C4-2B (cell line): ENCODE data around the gene PCIF1.
A peak's percentile ranks its signal among the peaks of the same experiment; 100 is the strongest.

Experiments used
- H3K27ac ChIP-seq: fragments of 450-650 bp; 2 replicates; pipeline ENCODE4 v1.5.1; 2017
- ZFX ChIP-seq: fragments of 450-650 bp; IDR thresholded peaks from 2 replicates; pipeline ENCODE4 v1.6.1; 2017
- TF ChIP-seq, protein P1 (sequence below): fragments of 450-650 bp; conservative IDR thresholded peaks from 2 replicates; pipeline ENCODE4 v1.5.1; 2017; ENCODE audit warnings: mild to moderate bottlenecking

PCIF1 gene

DNA sequence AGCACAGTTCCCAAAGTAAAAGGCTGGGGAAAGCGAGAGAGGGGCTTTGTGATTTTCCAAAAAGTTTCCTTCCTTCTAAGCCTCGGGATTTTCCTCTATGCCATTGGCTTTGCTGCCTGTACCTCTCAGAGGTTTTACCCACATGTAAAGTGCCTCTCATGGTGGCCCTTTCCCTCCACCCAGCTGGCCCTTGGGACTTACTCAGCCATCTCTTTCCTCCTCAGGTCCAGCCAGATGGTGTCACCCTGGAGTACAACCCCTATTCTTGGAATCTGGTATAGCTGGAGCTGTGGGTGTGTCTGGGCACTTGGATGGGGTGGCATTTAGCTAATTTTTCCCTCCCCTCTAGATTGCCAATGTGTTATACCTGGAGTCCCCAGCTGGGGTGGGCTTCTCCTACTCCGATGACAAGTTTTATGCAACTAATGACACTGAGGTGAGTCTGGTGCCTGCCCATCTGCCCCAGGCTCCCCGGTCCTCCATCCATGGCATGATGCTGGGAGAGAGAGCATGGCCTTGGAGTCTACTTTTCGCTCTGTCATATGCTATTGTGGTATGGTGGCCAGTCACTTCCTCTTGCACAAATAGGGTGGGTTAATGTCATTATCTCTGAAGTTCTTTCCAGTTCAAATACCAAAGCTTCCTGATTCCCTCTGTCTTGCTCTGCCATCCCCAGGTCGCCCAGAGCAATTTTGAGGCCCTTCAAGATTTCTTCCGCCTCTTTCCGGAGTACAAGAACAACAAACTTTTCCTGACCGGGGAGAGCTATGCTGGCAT is 42.2 kb upstream of the PCIF1 start:
- H3K27ac ChIP-seq, result peak overlapping the region; percentile 78; the same call in 1 of the 2 replicates
- TF ChIP-seq, protein P1, sequence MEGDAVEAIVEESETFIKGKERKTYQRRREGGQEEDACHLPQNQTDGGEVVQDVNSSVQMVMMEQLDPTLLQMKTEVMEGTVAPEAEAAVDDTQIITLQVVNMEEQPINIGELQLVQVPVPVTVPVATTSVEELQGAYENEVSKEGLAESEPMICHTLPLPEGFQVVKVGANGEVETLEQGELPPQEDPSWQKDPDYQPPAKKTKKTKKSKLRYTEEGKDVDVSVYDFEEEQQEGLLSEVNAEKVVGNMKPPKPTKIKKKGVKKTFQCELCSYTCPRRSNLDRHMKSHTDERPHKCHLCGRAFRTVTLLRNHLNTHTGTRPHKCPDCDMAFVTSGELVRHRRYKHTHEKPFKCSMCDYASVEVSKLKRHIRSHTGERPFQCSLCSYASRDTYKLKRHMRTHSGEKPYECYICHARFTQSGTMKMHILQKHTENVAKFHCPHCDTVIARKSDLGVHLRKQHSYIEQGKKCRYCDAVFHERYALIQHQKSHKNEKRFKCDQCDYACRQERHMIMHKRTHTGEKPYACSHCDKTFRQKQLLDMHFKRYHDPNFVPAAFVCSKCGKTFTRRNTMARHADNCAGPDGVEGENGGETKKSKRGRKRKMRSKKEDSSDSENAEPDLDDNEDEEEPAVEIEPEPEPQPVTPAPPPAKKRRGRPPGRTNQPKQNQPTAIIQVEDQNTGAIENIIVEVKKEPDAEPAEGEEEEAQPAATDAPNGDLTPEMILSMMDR, result no peak
- no peak for TF ChIP-seq ZFX

DNA sequence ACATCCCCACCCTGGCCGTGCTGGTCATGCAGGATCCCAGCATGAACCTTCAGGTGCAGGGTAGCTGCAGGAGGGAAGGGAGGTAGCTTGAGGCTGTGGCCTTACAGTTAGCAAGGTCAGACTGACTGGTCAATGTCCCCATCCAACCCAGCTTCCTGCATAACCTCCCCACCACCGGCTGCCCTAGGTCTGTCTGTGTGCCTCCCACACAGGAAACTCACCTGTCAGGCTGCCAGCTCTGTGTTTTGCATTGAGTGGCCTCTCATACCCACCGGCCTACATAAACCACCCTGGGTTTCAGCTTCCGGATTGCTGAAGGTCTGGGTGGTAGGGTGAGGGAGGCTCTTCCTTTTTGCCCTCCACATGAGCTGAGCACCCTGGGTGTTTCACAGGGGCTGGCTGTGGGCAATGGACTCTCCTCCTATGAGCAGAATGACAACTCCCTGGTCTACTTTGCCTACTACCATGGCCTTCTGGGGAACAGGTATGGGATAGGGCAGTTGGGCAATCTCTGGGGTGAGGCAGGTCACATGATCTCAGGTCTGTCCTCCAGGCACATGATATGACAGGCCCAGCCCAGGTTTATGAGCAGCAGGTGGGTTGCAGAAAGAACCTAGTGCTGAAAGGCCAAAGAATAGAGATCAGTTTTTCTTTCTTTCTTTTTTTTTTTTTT is 41.5 kb upstream of the PCIF1 start:
- no peak overlapping the region for H3K27ac ChIP-seq
- TF ChIP-seq ZFX, result no peak
- TF ChIP-seq, protein P1, result no peak

DNA sequence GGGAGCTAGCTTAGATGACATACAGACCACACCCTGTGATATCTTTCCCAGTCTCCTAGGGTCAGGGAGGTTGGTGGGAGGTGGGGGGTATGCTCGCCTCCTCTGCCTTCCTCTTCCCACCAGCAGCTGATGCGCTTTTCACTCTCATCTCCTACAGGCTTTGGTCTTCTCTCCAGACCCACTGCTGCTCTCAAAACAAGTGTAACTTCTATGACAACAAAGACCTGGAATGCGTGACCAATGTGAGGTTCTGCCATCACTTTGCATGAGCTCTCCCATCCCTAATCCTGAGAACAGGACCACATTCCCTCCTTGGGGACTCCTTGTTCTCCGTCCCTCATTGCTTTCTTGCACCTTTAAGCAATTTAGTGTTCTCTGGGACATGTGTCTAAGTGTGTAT is 40.7 kb upstream of the PCIF1 start:
- H3K27ac ChIP-seq, result no peak overlapping the region
- TF ChIP-seq, protein P1, result no peak
- no peak for TF ChIP-seq ZFX

DNA sequence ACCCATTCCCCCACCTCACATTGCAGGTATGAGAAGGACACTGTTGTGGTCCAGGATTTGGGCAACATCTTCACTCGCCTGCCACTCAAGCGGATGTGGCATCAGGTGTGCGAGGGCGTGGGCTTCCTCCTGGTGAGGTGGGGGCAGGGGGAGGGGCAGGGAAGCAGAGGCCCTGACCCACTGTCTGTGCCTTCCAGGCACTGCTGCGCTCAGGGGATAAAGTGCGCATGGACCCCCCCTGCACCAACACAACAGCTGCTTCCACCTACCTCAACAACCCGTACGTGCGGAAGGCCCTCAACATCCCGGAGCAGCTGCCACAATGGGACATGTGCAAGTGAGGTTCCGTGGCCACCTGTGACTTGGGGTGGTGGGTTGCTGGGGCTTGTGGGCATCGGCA is 39.7 kb upstream of the PCIF1 start:
- TF ChIP-seq, protein P1, result no peak
- TF ChIP-seq ZFX, result no peak
- no peak overlapping the region for H3K27ac ChIP-seq

DNA sequence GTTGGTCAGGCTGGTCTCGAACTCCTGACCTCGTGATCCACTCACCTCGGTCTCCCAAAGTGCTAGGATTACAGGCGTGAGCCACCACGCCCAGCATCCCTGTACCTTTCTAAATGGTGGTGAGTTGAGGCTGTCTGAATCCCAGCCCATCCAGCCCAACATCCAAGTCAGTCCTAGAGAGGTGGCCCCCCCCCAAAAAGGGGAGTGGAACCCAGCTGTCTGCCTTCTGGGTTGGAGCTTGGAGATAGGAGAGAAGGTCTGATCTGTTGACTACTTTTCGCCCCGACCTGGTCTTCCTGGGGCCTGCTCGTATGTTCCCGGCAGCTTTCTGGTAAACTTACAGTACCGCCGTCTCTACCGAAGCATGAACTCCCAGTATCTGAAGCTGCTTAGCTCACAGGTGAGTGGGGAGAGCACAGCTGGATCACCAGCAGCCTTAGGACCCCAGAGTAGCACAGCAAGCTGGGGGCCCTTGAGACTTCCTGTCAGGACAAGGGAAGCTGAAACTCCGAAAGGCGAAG is 37.8 kb upstream of the PCIF1 start:
- no peak for TF ChIP-seq ZFX
- TF ChIP-seq, protein P1, result no peak
- H3K27ac ChIP-seq, result no peak overlapping the region

DNA sequence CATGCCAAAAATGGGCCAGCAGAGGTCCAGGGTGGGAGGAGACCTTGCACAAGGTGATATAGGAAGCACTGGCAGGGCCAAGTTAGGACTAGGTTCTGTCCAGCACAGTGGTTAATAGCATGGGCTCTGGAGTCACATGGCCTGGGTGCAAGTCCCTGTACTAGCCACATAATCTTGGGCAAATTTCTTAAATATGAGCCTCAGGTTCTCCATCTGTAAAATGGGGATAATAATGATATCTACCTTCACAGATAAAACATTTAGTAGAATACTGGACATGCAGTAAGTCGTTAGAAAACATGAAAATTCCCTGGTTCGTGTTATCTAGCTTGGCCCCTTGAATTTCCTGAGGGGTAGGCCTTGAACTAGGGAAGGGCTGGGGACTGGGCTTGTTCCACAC is 37.2 kb upstream of the PCIF1 start:
- TF ChIP-seq ZFX, result no peak
- TF ChIP-seq, protein P1, result no peak
- H3K27ac ChIP-seq, result no peak overlapping the region

DNA sequence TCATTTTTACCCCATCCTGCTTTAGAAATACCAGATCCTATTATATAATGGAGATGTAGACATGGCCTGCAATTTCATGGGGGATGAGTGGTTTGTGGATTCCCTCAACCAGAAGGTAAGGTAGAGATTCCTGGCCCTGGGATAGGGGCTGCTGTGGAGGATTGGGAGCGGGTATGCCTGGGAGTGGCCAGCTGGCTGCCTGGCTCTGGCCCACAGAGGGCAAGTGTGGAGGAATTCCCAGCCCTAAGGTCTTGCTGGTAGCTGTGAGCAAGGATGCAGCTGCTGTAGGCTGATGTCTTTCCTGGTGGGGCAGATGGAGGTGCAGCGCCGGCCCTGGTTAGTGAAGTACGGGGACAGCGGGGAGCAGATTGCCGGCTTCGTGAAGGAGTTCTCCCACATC is 36.8 kb upstream of the PCIF1 start:
- H3K27ac ChIP-seq, result no peak overlapping the region
- TF ChIP-seq ZFX, result no peak
- TF ChIP-seq, protein P1, result no peak
